Measurements from ENCODE around the gene ARHGAP20. TPM values are rescaled to one million over a fixed set of nuclear protein-coding genes. Genes with fewer than 3 reads are reported as not detected.

Gene ARHGAP20
- total RNA-seq, 4 donors from 2014 or later: 5.1 to 9.4 (median 6.9) TPM

DNA sequence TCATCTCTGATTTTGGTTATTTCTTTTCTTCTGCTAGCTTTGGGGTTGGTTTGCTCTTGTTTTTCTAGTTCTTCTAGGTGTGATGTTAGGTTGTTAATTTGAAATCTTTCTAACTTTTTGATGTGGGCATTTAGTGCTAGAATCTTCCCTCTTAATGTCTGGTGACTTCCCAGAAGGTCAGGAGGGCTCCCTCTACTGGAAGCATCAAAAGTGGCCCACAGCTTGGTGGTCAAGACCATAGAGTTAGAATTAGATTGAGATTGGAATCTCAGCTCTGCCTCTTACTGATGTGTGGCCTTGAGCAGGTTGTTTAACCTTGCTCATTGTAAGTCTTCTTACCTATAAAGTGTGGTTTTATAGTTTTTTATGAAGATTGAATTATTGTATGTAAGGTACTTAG, 183.2 kb downstream of the ARHGAP20 start:
- H3K27ac ChIP-seq (replicated peaks in 1 of 4): no peak overlapping the region
- H3K4me1 ChIP-seq: peaks cover 0 to 15% (median 4%) of the 10 kb centered on the region in 4 donors
- no peaks in the 10 kb centered on the region for H3K9me3 ChIP-seq
- DNase-seq (ENCODE audit: extremely low spot score): no peak
- no peaks in the 10 kb centered on the region for H3K27me3 ChIP-seq
- H3K36me3 ChIP-seq: no peaks in the 10 kb centered on the region
- intact Hi-C loops (cut with DNase I): no loop called here
- TF ChIP-seq POLR2AphosphoS5 (IDR thresholded peaks at IDR 0.05): no peak
- TF ChIP-seq POLR2A (IDR thresholded peaks at IDR 0.05; ENCODE audit: low read depth): no peak
- TF ChIP-seq, protein P1, sequence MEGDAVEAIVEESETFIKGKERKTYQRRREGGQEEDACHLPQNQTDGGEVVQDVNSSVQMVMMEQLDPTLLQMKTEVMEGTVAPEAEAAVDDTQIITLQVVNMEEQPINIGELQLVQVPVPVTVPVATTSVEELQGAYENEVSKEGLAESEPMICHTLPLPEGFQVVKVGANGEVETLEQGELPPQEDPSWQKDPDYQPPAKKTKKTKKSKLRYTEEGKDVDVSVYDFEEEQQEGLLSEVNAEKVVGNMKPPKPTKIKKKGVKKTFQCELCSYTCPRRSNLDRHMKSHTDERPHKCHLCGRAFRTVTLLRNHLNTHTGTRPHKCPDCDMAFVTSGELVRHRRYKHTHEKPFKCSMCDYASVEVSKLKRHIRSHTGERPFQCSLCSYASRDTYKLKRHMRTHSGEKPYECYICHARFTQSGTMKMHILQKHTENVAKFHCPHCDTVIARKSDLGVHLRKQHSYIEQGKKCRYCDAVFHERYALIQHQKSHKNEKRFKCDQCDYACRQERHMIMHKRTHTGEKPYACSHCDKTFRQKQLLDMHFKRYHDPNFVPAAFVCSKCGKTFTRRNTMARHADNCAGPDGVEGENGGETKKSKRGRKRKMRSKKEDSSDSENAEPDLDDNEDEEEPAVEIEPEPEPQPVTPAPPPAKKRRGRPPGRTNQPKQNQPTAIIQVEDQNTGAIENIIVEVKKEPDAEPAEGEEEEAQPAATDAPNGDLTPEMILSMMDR (IDR thresholded peaks at IDR 0.05): no peak
- TF ChIP-seq EP300 (IDR thresholded peaks at IDR 0.05): no peak
- no peak overlapping the region for H3K4me3 ChIP-seq

GRCh38 chr11:110527146-110527545, 185.1 kb downstream of the ARHGAP20 start:
- H3K4me3 ChIP-seq: no peak overlapping the region
- H3K36me3 ChIP-seq: no peaks in the 10 kb centered on the region
- H3K27me3 ChIP-seq: no peaks in the 10 kb centered on the region
- no peak for DNase-seq (ENCODE audit: extremely low spot score)
- H3K9me3 ChIP-seq: no peaks in the 10 kb centered on the region
- peaks cover 0 to 15% (median 4%) of the 10 kb centered on the region in 4 donors for H3K4me1 ChIP-seq
- no peak for TF ChIP-seq EP300 (IDR thresholded peaks at IDR 0.05)
- TF ChIP-seq POLR2AphosphoS5 (IDR thresholded peaks at IDR 0.05): no peak
- TF ChIP-seq, protein P1 (IDR thresholded peaks at IDR 0.05): no peak
- no peak for TF ChIP-seq POLR2A (IDR thresholded peaks at IDR 0.05; ENCODE audit: low read depth)
- intact Hi-C loops (cut with DNase I): no loop called here
- WGBS: 94% methylated on average over 1 of the region's 1 CpG
- no peak overlapping the region for H3K27ac ChIP-seq (replicated peaks in 1 of 4)

All from esophagus muscularis mucosa (tissue), 4 donors.